Lower lobe of right lung (tissue), 2 donors: ENCODE results near the gene TMIGD2. TPM values are rescaled to one million over a fixed set of nuclear protein-coding genes. Genes with fewer than 3 reads are reported as not detected.

Experiments
- ATAC-seq, 2 donors: fragments of 200-7000 bp; cut with Tn5 transposase; one replicate each; pipeline ENCODE4 v1.9.1; 2020 to 2022; ENCODE audit warnings: mild to moderate bottlenecking in 2 of 2, moderate library complexity in 2 of 2
- DNase-seq: peaks from one replicate; pipeline ENCODE4 v3.0.0-alpha.2; 2020
- H3K27ac ChIP-seq: fragments of 200-600 bp; one replicate; pipeline ENCODE4 v1.8.0; 2022
- H3K27me3 ChIP-seq: fragments of 200-600 bp; one replicate; pipeline ENCODE4 v1.8.0; 2022; ENCODE audit warnings: low read depth
- H3K36me3 ChIP-seq: fragments of 200-600 bp; one replicate; pipeline ENCODE4 v1.8.0; 2022; ENCODE audit warnings: mild to moderate bottlenecking
- H3K4me1 ChIP-seq: fragments of 200-600 bp; one replicate; pipeline ENCODE4 v1.8.0; 2022
- H3K4me3 ChIP-seq: fragments of 200-600 bp; one replicate; pipeline ENCODE4 v1.8.0; 2022; ENCODE audit warnings: mild to moderate bottlenecking
- H3K9me3 ChIP-seq: fragments of 200-600 bp; one replicate; pipeline ENCODE4 v1.8.0; 2022
- CTCF ChIP-seq: fragments of 200-600 bp; IDR thresholded peaks from one replicate; pipeline ENCODE4 v1.8.0; 2022; ENCODE audit warnings: antibody characterized with exemption, mild to moderate bottlenecking
- intact Hi-C: fragments of 100-400 bp; cut with DNase I; formaldehyde crosslinking; loops from one replicate; pipeline ENCODE4 v1.11.0; 2022
- total RNA-seq: library from RNA; stranded (reverse); fragmentation: NEBNext Ultra II Directional; extraction: Animal tissue kit (Norgen Biotek cat#: 25700); gene quantifications from one replicate; pipeline ENCODE4 v1.2.1, GENCODE V29; 2021
- donor health status: DM: no; HTN: yes; CAD: no; lungs with severe emphysema.

Gene TMIGD2
- total RNA-seq, 1 donor from 2014 or later, result 1.7 TPM

- no peak for DNase-seq
- intact Hi-C loops, result no loop called here
- Histone ChIP-seq H3K9me3 (no peaks in the 10 kb centered on the region), H3K27ac (no peak overlapping the region), H3K4me3 (no peak overlapping the region), H3K27me3 (no peaks in the 10 kb centered on the region), H3K4me1 (peaks cover 13% of the 10 kb centered on the region), H3K36me3 (no peaks in the 10 kb centered on the region)
- no peak for TF ChIP-seq CTCF
- no peak for ATAC-seq
These were observed 22.0 kb upstream of the TMIGD2 start for GRCh38 chr19:4324228-4324627.

- no peak for ATAC-seq
- Histone ChIP-seq H3K4me3 (no peak overlapping the region), H3K27me3 (no peaks in the 10 kb centered on the region), H3K9me3 (no peaks in the 10 kb centered on the region), H3K27ac (no peak overlapping the region), H3K4me1 (peaks cover 13% of the 10 kb centered on the region), H3K36me3 (no peaks in the 10 kb centered on the region)
- no peak for TF ChIP-seq CTCF
- intact Hi-C loops, result no loop called here
- no peak for DNase-seq
These were observed 21.5 kb upstream of the TMIGD2 start for GRCh38 chr19:4323692-4324091.

DNA sequence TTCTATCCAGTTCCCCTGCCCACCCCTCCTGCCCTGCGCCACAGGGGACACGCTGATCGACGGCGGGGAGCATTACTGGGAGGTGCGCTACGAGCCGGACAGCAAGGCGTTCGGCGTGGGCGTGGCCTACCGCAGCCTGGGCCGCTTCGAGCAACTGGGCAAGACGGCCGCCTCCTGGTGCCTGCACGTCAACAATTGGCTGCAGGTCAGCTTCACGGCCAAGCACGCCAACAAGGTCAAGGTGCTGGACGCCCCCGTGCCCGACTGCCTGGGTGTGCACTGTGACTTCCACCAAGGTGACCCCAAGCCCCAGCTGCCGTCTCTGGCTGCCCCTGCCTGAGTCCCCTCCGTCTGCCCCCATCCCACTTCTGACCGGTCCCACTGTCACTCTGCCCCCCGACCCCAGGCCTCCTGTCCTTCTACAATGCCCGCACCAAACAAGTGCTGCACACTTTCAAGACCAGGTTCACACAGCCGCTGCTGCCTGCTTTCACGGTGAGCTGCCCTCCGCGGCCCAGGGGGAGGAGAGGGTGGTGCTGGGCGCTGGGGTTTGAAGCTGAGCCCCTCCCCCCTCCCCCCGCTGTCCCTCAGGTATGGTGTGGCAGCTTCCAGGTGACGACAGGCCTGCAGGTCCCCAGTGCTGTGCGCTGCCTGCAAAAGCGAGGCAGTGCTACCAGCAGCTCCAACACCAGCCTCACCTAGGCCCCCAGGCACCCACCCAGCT, 20.9 kb upstream of the TMIGD2 start:
- H3K4me3 ChIP-seq, result no peak overlapping the region
- no peaks in the 10 kb centered on the region for H3K27me3 ChIP-seq
- intact Hi-C loops, result no loop called here
- TF ChIP-seq CTCF, result no peak
- no peaks in the 10 kb centered on the region for H3K36me3 ChIP-seq
- no peak overlapping the region for H3K27ac ChIP-seq
- H3K9me3 ChIP-seq, result no peaks in the 10 kb centered on the region
- H3K4me1 ChIP-seq, result peaks cover 13% of the 10 kb centered on the region
- ATAC-seq (no peak), DNase-seq (no peak)

DNA sequence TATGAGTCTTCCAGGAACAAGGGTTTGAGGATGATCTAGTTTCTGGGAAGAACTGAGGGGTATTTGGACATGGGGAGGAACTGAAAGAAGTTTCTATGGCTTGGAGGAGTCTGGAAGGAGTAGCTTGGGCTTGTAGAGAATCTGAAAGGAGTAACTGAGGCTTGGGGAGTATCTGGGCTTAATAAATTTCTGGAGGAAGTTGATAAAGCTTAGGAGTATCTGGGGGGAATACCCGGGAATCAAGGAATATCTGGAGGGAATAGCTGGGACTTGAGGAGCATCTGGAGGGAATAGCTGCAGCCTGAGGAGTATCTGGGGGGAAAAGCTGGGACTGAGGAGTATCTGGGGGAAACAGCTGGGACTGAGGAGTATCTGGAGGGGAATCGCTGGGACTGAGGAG, 18.2 kb upstream of the TMIGD2 start:
- Histone ChIP-seq H3K36me3 (no peaks in the 10 kb centered on the region), H3K27ac (no peak overlapping the region), H3K4me3 (no peak overlapping the region), H3K4me1 (no peaks in the 10 kb centered on the region), H3K27me3 (no peaks in the 10 kb centered on the region), H3K9me3 (no peaks in the 10 kb centered on the region)
- intact Hi-C loops, result no loop called here
- DNase-seq (no peak), ATAC-seq (no peak)
- TF ChIP-seq CTCF, result no peak

- no peak for DNase-seq
- H3K9me3 ChIP-seq, result no peaks in the 10 kb centered on the region
- intact Hi-C loops, result no loop called here
- ATAC-seq, result peak in 1 of 2 donors; percentile 14
- no peak overlapping the region for H3K4me3 ChIP-seq
- H3K27me3 ChIP-seq, result no peaks in the 10 kb centered on the region
- H3K4me1 ChIP-seq, result no peaks in the 10 kb centered on the region
- TF ChIP-seq CTCF, result no peak
- H3K36me3 ChIP-seq, result no peaks in the 10 kb centered on the region
- no peak overlapping the region for H3K27ac ChIP-seq
These were observed 17.0 kb upstream of the TMIGD2 start for GRCh38 chr19:4319067-4319718.
